K562 (cell line): ENCODE data around the gene POP7. TPM values are rescaled to one million over a fixed set of nuclear protein-coding genes. Genes with fewer than 3 reads are reported as not detected.
A peak's percentile ranks its signal among the peaks of the same experiment; 100 is the strongest.

Source experiments
- CSDE1 ChIP-seq, 2 experiments: fragments of 450-650 bp; IDR thresholded peaks; 2 replicates each; pipeline ENCODE4 v1.6.1; 2016; ENCODE audit warnings: mild to moderate bottlenecking in 1 of 2
- ELF1 ChIP-seq: fragments of 200-800 bp; sonication (Bioruptor generic); IDR thresholded peaks from 2 replicates; pipeline ENCODE4 v1.6.1; 2016; ENCODE audit warnings: missing genetic modification characterization, missing compliant biosample characterization
- ELF4 ChIP-seq: fragments of 450-650 bp; formaldehyde crosslinking; IDR thresholded peaks from 2 replicates; pipeline ENCODE4 v1.4.0; 2022; ENCODE audit warnings: missing genetic modification characterization
- HDAC2 ChIP-seq: fragments of 450-650 bp; IDR thresholded peaks from 2 replicates; pipeline ENCODE4 v1.6.1; 2016; ENCODE audit warnings: mild to moderate bottlenecking
- KLF16 ChIP-seq: IDR thresholded peaks from 2 replicates; pipeline ENCODE4 v1.6.1; 2016; ENCODE audit warnings: antibody characterized with exemption
- MTA2 ChIP-seq: fragments of 450-650 bp; IDR thresholded peaks from 2 replicates; pipeline ENCODE4 v1.6.1; 2016; ENCODE audit warnings: low read depth
- NR2C2 ChIP-seq, 2 experiments: fragments of 200-800 bp in 1 of 2; sonication (Bioruptor generic) in 1 of 2; sonication (generic) in 1 of 2; formaldehyde crosslinking in 1 of 2; IDR thresholded peaks; 2 replicates each; pipeline versions ENCODE4 v1.6.1 to v1.8.0; 2016 to 2022; ENCODE audit warnings: mild to moderate bottlenecking in 1 of 2, missing compliant biosample characterization in 1 of 2, missing genetic modification characterization in 1 of 2, missing genetic modification reagents in 1 of 2
- PHF8 ChIP-seq: fragments of 200-600 bp; sonication (generic); IDR thresholded peaks from 2 replicates; pipeline ENCODE4 v1.6.1; 2012; ENCODE audit warnings: mixed run types, mild to moderate bottlenecking, inconsistent platforms, low read length, moderate library complexity, borderline replicate concordance
- POLR2A ChIP-seq: fragments of 450-650 bp; conservative IDR thresholded peaks from 2 replicates; pipeline ENCODE4 v1.6.1; 2016
- POLR2G ChIP-seq: fragments of 200-400 bp; formaldehyde crosslinking; IDR thresholded peaks from 2 replicates; pipeline ENCODE4 v1.6.1; 2017; ENCODE audit warnings: low read depth, mild to moderate bottlenecking, antibody characterized with exemption, low read length, moderate library complexity
- RBM22 ChIP-seq: fragments of 200-400 bp; formaldehyde crosslinking; IDR thresholded peaks from 2 replicates; pipeline ENCODE4 v1.6.1; 2018; ENCODE audit warnings: low read length, low read depth; ENCODE audit not compliant: poor library complexity, severe bottlenecking
- SAFB ChIP-seq: fragments of 200-400 bp; formaldehyde crosslinking; IDR thresholded peaks from 2 replicates; pipeline ENCODE4 v1.6.1; 2017; ENCODE audit warnings: low read depth, low read length, borderline replicate concordance
- SIN3B ChIP-seq: fragments of 450-650 bp; IDR thresholded peaks from 2 replicates; pipeline ENCODE4 v1.6.1; 2017; ENCODE audit warnings: low read depth, mild to moderate bottlenecking, moderate library complexity
- TARDBP ChIP-seq: fragments of 450-650 bp; IDR thresholded peaks from 2 replicates; pipeline ENCODE4 v1.6.1; 2016
- TOE1 ChIP-seq, 2 experiments: fragments of 450-650 bp in 1 of 2; sonication (generic) in 1 of 2; formaldehyde crosslinking in 1 of 2; IDR thresholded peaks; 2 replicates each; pipeline versions ENCODE4 v1.7.1 to v1.8.0; 2016 to 2022; ENCODE audit warnings: borderline replicate concordance in 2 of 2, mild to moderate bottlenecking in 2 of 2, antibody characterized with exemption in 1 of 2, inconsistent platforms in 1 of 2, low read depth in 1 of 2, missing genetic modification reagents in 1 of 2, moderate library complexity in 1 of 2
- VEZF1 ChIP-seq: fragments of 200-800 bp; sonication (Bioruptor generic); IDR thresholded peaks from 2 replicates; pipeline ENCODE4 v1.6.1; 2017; ENCODE audit warnings: missing genetic modification characterization, missing compliant biosample characterization
- ZNF311 ChIP-seq: fragments of 250-450 bp; sonication (Bioruptor Pico); IDR thresholded peaks from 2 replicates; pipeline ENCODE4 v1.4.0; 2020; ENCODE audit warnings: mild to moderate bottlenecking, moderate library complexity
- ZNF584 ChIP-seq: fragments of 200-800 bp; sonication (Bioruptor generic); IDR thresholded peaks from 2 replicates; pipeline ENCODE4 v1.6.1; 2016; ENCODE audit warnings: low read depth, mild to moderate bottlenecking, missing genetic modification characterization, missing compliant biosample characterization
- ZNF707 ChIP-seq: fragments of 250-450 bp; sonication (Bioruptor Pico); conservative IDR thresholded peaks from 2 replicates; pipeline ENCODE4 v1.8.0; 2022; ENCODE audit warnings: inconsistent platforms, mild to moderate bottlenecking, moderate library complexity
- polyA plus RNA-seq, 8 experiments: library from polyadenylated mRNA; depleted of rRNA in 4 of 8; stranded (reverse) in 5 of 8; unstranded in 3 of 8; fragments of >200 nt; fragmentation: Nextera tagmentation in 2 of 8; fragmentation: Illumina TruSeq in 1 of 8; extraction: Ambion mirVana in 2 of 8; extraction: Trizol in 1 of 8; gene quantifications; 2 replicates each; pipeline versions ENCODE4 v1.2.1 to v1.2.3, GENCODE V29; 2011 to 2014; ENCODE audit warnings: inconsistent platforms in 1 of 8, missing spikeins in 1 of 8
- total RNA-seq, 7 experiments: library from RNA; depleted of rRNA in 6 of 7; stranded (reverse); fragments of >200 nt in 6 of 7; fragmentation: Illumina TruSeq in 2 of 7; extraction: Trizol in 2 of 7; gene quantifications; 2 replicates each; pipeline versions ENCODE4 v1.2.1 to v1.2.3, GENCODE V29; 2011 to 2021; ENCODE audit warnings: low replicate concordance in 1 of 7
- TF ChIP-seq, protein P1 (sequence below), 2 experiments: fragments of 200-800 bp in 1 of 2; sonication (Bioruptor generic) in 1 of 2; sonication (generic) in 1 of 2; formaldehyde crosslinking in 1 of 2; IDR thresholded peaks in 1 of 2; conservative IDR thresholded peaks in 1 of 2; 2 replicates each; pipeline versions ENCODE4 v1.5.0 to v1.6.1; 2016 to 2020; ENCODE audit warnings: missing compliant biosample characterization in 1 of 2, missing genetic modification characterization in 1 of 2, missing genetic modification reagents in 1 of 2
- TF ChIP-seq, protein P2 (sequence below): sonication (generic); formaldehyde crosslinking; IDR thresholded peaks from 2 replicates; pipeline ENCODE4 v1.8.0; 2022; ENCODE audit warnings: mild to moderate bottlenecking, missing genetic modification reagents

The POP7 gene
- total and polyA plus RNA-seq, 9 of the 15 experiments (the other 6 are each of a cell fraction or from before 2014, with no cell fraction given), result 11.5 to 163 (median 68.9) TPM

- TF ChIP-seq VEZF1 (peak; percentile 39), NR2C2 (CRISPR knock-in tag; IDR thresholded peaks at IDR 0.05) (no peak; the same call in 1 of the 2 replicates), NR2C2 (tag; IDR thresholded peaks at IDR 0.05) (0 out of 2 replicates have a peak, but pooled peaks have one; percentile 12), POLR2A (peak; percentile 10; the same call in 1 of the 2 replicates), ZNF707 (CRISPR knock-in tag) (no peak), HDAC2 (no peak), CSDE1 (IDR thresholded peaks at IDR 0.05) (no peak), TOE1 (IDR thresholded peaks at IDR 0.05; ENCODE audit: borderline replicate concordance) (no peak), TOE1 (CRISPR knock-in tag; IDR thresholded peaks at IDR 0.05; ENCODE audit: borderline replicate concordance, low read depth) (0 out of 2 replicates have a peak, but pooled peaks have one; percentile 5), ZNF584 (CRISPR knock-in tag) (0 out of 2 replicates have a peak, but pooled peaks have one; percentile 12), KLF16 (no peak), ZNF311 (no peak), TARDBP (no peak), ELF4 (peak; percentile 16; the same call in 1 of the 2 replicates), SIN3B (no peak), SAFB (no peak), MTA2 (no peak), ELF1 (peak; percentile 81), PHF8 (peak; percentile 64; the same call in 1 of the 2 replicates), POLR2G (peak; percentile 2; the same call in 1 of the 2 replicates), RBM22 (peak; percentile 1)
- TF ChIP-seq, protein P1, sequence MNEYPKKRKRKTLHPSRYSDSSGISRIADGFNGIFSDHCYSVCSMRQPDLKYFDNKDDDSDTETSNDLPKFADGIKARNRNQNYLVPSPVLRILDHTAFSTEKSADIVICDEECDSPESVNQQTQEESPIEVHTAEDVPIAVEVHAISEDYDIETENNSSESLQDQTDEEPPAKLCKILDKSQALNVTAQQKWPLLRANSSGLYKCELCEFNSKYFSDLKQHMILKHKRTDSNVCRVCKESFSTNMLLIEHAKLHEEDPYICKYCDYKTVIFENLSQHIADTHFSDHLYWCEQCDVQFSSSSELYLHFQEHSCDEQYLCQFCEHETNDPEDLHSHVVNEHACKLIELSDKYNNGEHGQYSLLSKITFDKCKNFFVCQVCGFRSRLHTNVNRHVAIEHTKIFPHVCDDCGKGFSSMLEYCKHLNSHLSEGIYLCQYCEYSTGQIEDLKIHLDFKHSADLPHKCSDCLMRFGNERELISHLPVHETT (CRISPR knock-in tag; conservative IDR thresholded peaks at IDR 0.05 in 1 of 2, IDR thresholded peaks at IDR 0.05 in 1 of 2), result peak in 1 of 2 experiments; percentile 75; a peak in 2 of 4 replicates
- TF ChIP-seq, protein P2, sequence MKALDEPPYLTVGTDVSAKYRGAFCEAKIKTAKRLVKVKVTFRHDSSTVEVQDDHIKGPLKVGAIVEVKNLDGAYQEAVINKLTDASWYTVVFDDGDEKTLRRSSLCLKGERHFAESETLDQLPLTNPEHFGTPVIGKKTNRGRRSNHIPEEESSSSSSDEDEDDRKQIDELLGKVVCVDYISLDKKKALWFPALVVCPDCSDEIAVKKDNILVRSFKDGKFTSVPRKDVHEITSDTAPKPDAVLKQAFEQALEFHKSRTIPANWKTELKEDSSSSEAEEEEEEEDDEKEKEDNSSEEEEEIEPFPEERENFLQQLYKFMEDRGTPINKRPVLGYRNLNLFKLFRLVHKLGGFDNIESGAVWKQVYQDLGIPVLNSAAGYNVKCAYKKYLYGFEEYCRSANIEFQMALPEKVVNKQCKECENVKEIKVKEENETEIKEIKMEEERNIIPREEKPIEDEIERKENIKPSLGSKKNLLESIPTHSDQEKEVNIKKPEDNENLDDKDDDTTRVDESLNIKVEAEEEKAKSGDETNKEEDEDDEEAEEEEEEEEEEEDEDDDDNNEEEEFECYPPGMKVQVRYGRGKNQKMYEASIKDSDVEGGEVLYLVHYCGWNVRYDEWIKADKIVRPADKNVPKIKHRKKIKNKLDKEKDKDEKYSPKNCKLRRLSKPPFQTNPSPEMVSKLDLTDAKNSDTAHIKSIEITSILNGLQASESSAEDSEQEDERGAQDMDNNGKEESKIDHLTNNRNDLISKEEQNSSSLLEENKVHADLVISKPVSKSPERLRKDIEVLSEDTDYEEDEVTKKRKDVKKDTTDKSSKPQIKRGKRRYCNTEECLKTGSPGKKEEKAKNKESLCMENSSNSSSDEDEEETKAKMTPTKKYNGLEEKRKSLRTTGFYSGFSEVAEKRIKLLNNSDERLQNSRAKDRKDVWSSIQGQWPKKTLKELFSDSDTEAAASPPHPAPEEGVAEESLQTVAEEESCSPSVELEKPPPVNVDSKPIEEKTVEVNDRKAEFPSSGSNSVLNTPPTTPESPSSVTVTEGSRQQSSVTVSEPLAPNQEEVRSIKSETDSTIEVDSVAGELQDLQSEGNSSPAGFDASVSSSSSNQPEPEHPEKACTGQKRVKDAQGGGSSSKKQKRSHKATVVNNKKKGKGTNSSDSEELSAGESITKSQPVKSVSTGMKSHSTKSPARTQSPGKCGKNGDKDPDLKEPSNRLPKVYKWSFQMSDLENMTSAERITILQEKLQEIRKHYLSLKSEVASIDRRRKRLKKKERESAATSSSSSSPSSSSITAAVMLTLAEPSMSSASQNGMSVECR, result peak; percentile 5
These were observed 31.9 kb upstream of the POP7 start (continued) for GRCh38 chr7:100673942-100674410.
